Endothelial cell of umbilical vein (primary cell): ENCODE measurements around the gene IL16. TPM values are rescaled to one million over a fixed set of nuclear protein-coding genes. Genes with fewer than 3 reads are reported as not detected.
"Not testable (repeated sequence)": the region's sequence is repeated elsewhere in the genome, so short reads cannot be mapped to it uniquely, and the experiment has no call there.

ENCODE experiments used
- BruUV-seq: library from RNA; stranded (reverse); fragments of 400-500 nt; replicated peaks from 2 replicates; lab custom pipeline; 2021; lab: Mats Ljungman, UMichigan
- CTCF ChIA-PET: fragments of 300-600, 350-600 bp; sonication (Branson Sonifier 250); formaldehyde crosslinking; loops from one replicate; lab custom pipeline; 2021; ENCODE audit warnings: antibody characterized with exemption, inconsistent platforms; lab: Charles Lee
- POLR2A ChIA-PET: fragments of 300-600, 350-600 bp; sonication (Branson Sonifier 250); formaldehyde crosslinking; loops from one replicate; lab custom pipeline; 2021; ENCODE audit warnings: antibody characterized with exemption, inconsistent platforms; lab: Charles Lee
- DNase-seq: peaks from one replicate; pipeline ENCODE4 v3.0.0-alpha.2; 2011; ENCODE audit warnings: low read depth, low spot score
- FAIRE-seq: peaks from 2 replicates; lab custom pipeline; 2011; peaks lifted over from hg19 to GRCh38; lab: Jason Lieb, UNC
- H2AFZ ChIP-seq: 2 replicates; pipeline ENCODE4 v1.6.0; 2012; ENCODE audit warnings: low read depth, low read length, control low read depth, inconsistent platforms
- H3K27ac ChIP-seq: 2 replicates; pipeline ENCODE4 v1.5.1; 2011; ENCODE audit warnings: low read depth, mild to moderate bottlenecking, control low read depth, low read length, moderate library complexity; ENCODE audit not compliant: insufficient read depth
- H3K27me3 ChIP-seq, 2 experiments: 2 replicates each; pipeline versions ENCODE4 v1.6.0 to v1.6.1; 2011; ENCODE audit warnings: low read length in 2 of 2, mixed read lengths in 1 of 2; ENCODE audit not compliant: control insufficient read depth in 2 of 2, insufficient read depth in 2 of 2
- H3K36me3 ChIP-seq, 2 experiments: 2 replicates in 1 of 2; 3 replicates in 1 of 2; pipeline ENCODE4 v1.5.1; 2011; ENCODE audit warnings: low read length in 2 of 2, mild to moderate bottlenecking in 1 of 2, moderate library complexity in 1 of 2; ENCODE audit not compliant: control insufficient read depth in 2 of 2, insufficient read depth in 2 of 2; ENCODE audit errors: extremely low read depth in 1 of 2
- H3K4me1 ChIP-seq: 3 replicates; pipeline ENCODE4 v1.5.1; 2011; ENCODE audit warnings: mild to moderate bottlenecking, low read length; ENCODE audit not compliant: control insufficient read depth, insufficient read depth; ENCODE audit errors: extremely low read depth
- H3K4me2 ChIP-seq: 2 replicates; pipeline ENCODE4 v1.6.1; 2011; ENCODE audit warnings: low read length, control low read depth, mixed read lengths; ENCODE audit not compliant: insufficient read depth
- H3K4me3 ChIP-seq, 3 experiments: fragments of 200-600 bp in 1 of 3; sonication (generic), shearing (Covaris generic) in 1 of 3; replicated peaks in 1 of 3; 2 replicates each; pipeline ENCODE4 v1.5.1; 2011 to 2016; ENCODE audit warnings: control low read depth in 3 of 3, low read length in 3 of 3, mild to moderate bottlenecking in 2 of 3, inconsistent platforms in 1 of 3, low read depth in 1 of 3, moderate library complexity in 1 of 3; ENCODE audit not compliant: insufficient read depth in 1 of 3
- H3K79me2 ChIP-seq: 2 replicates; pipeline ENCODE4 v1.6.0; 2012; ENCODE audit warnings: low read length, inconsistent platforms; ENCODE audit not compliant: control insufficient read depth, insufficient read depth
- H3K9ac ChIP-seq: replicated peaks from 2 replicates; pipeline ENCODE3; 2011; ENCODE audit warnings: low read length, control low read depth; ENCODE audit not compliant: insufficient read depth; ENCODE audit errors: extremely low read depth
- H3K9me1 ChIP-seq: replicated peaks from 3 replicates; pipeline ENCODE4 v1.6.0; 2011; ENCODE audit warnings: mild to moderate bottlenecking, low read length; ENCODE audit not compliant: control insufficient read depth, insufficient read depth; ENCODE audit errors: extremely low read depth
- H3K9me3 ChIP-seq: replicated peaks from 2 replicates; pipeline ENCODE4 v1.5.1; 2012; ENCODE audit warnings: low read length, inconsistent platforms; ENCODE audit not compliant: control insufficient read depth, insufficient read depth
- H4K20me1 ChIP-seq: replicated peaks from 2 replicates; pipeline ENCODE3; 2011; ENCODE audit warnings: mild to moderate bottlenecking, low read length; ENCODE audit not compliant: control insufficient read depth, insufficient read depth; ENCODE audit errors: extremely low read depth
- EZH2 ChIP-seq: IDR thresholded peaks from 2 replicates; pipeline ENCODE4 v1.6.1; 2012; ENCODE audit warnings: borderline replicate concordance, low read depth, mild to moderate bottlenecking, moderate library complexity, low read length, inconsistent platforms; ENCODE audit not compliant: severe bottlenecking
- FOS ChIP-seq: IDR thresholded peaks from 2 replicates; pipeline ENCODE4 v1.6.1; 2011; ENCODE audit warnings: mild to moderate bottlenecking, low read length, moderate library complexity, borderline replicate concordance; ENCODE audit not compliant: insufficient read depth
- GATA2 ChIP-seq: IDR thresholded peaks from 2 replicates; pipeline ENCODE4 v1.7.0; 2011; ENCODE audit warnings: low read depth, mild to moderate bottlenecking, moderate library complexity, mixed read lengths, low read length; ENCODE audit not compliant: insufficient read length, insufficient read depth
- JUN ChIP-seq: IDR thresholded peaks from 2 replicates; pipeline ENCODE4 v1.6.1; 2011; ENCODE audit warnings: borderline replicate concordance, low read depth; ENCODE audit not compliant: insufficient read length, insufficient read depth
- MAX ChIP-seq: IDR thresholded peaks from 2 replicates; pipeline ENCODE4 v1.6.1; 2011; ENCODE audit not compliant: insufficient read depth, insufficient read length
- MYC ChIP-seq: IDR thresholded peaks from one replicate; pipeline ENCODE4 v1.6.1; 2011; ENCODE audit warnings: mild to moderate bottlenecking, low read depth, low read length
- POLR2A ChIP-seq: IDR thresholded peaks from 2 replicates; pipeline ENCODE4 v1.6.1; 2012; ENCODE audit warnings: low read depth, mild to moderate bottlenecking, control low read depth, low read length
- POLR2AphosphoS5 ChIP-seq: IDR thresholded peaks from 2 replicates; pipeline ENCODE4 v1.6.1; 2012; ENCODE audit warnings: low read depth, mild to moderate bottlenecking, control low read depth, low read length, moderate library complexity; ENCODE audit not compliant: insufficient read depth
- dilution Hi-C: fragments of 300-500 bp; cut with MboI; formaldehyde crosslinking; loops from one replicate; pipeline ENCODE4 v1.15.0; 2019; ENCODE audit warnings: low sequenced_read_pairs; ENCODE audit not compliant: extremely low pct_ligation_motif_present
- intact Hi-C: fragments of 100-400 bp; cut with micrococcal nuclease; formaldehyde crosslinking; loops from one replicate; pipeline ENCODE4 v1.10.0; 2022
- polyA plus RNA-seq, 4 experiments: library from polyadenylated mRNA; depleted of rRNA in 3 of 4; stranded (reverse) in 3 of 4; unstranded in 1 of 4; fragments of >200 nt; gene quantifications; 2 replicates each; pipeline versions ENCODE4 v1.2.1 to v1.2.3, GENCODE V29; 2011 to 2012; ENCODE audit warnings: missing spikeins in 1 of 4
- total RNA-seq: library from RNA; stranded (reverse); gene quantifications from 2 replicates; pipeline ENCODE4 v1.2.3, GENCODE V29; 2021
- TF ChIP-seq, protein P1 (sequence below), 2 donors: IDR thresholded peaks; 1 replicate in 1 of 2; 2 replicates in 1 of 2; pipeline ENCODE4 v1.5.1; 2011; ENCODE audit warnings: low read length in 2 of 2, mild to moderate bottlenecking in 2 of 2, moderate library complexity in 2 of 2, control low read depth in 1 of 2, inconsistent platforms in 1 of 2, low read depth in 1 of 2; ENCODE audit not compliant: insufficient read depth in 1 of 2; ENCODE audit errors: extremely low read depth in 1 of 2

The IL16 gene
- total and polyA plus RNA-seq, 2 donors (not counting 3 experiments of a cell fraction or from before 2014, with no cell fraction given), result 0.29 to 2.1 TPM

GRCh38 chr15:81331141-81331540 lies 134.5 kb downstream of the IL16 start:
- dilution Hi-C loops, H3K9me1 ChIP-seq, POLR2A ChIA-PET, H3K4me2 ChIP-seq, DNase-seq, H3K4me1 ChIP-seq, H2AFZ ChIP-seq, CTCF ChIA-PET, H4K20me1 ChIP-seq, H3K27me3 ChIP-seq, H3K9me3 ChIP-seq, BruUV-seq, H3K27ac ChIP-seq, H3K4me3 ChIP-seq, H3K36me3 ChIP-seq, H3K9ac ChIP-seq, H3K79me2 ChIP-seq, intact Hi-C loops: not testable (repeated sequence)
- FAIRE-seq, result peak; percentile 42

DNA sequence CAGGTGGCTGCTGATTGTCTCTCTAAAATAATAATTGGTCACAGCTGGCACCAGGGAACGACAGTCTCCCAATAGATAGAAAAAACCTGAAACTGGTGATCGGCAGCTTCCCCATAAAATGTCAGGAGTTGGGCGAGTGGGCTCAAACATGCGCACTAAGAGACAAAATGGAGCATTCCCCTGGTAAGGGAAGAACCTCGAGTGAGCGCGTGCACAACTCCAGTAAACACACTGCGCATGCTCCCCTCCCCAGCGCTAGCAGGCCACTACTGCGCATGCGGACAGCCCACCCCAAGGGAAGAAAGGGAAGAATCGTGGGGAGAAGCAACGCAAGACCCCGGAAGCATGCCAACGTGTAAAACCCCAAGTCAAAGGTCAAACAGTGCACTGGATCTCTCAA lies 134.9 kb downstream of the IL16 start:
- Histone ChIP-seq H3K27ac (no peak overlapping the region), H3K79me2 (no peaks in the 10 kb centered on the region), H3K4me1 (no peaks in the 10 kb centered on the region), H3K9me3 (no peaks in the 10 kb centered on the region), H3K36me3 (no peaks in the 10 kb centered on the region), H4K20me1 (no peaks in the 10 kb centered on the region), H3K9ac (no peak overlapping the region), H2AFZ (no peak overlapping the region), H3K4me2 (no peak overlapping the region), H3K9me1 (no peaks in the 10 kb centered on the region), H3K27me3 (peaks cover 0 to 4% of the 10 kb centered on the region in 2 experiments), H3K4me3 (no peak overlapping the region)
- dilution Hi-C loops, result no loop called here
- DNase-seq (no peak), FAIRE-seq (no peak)
- no peak for TF ChIP-seq EZH2
- TF ChIP-seq POLR2A, result no peak
- TF ChIP-seq, protein P1, sequence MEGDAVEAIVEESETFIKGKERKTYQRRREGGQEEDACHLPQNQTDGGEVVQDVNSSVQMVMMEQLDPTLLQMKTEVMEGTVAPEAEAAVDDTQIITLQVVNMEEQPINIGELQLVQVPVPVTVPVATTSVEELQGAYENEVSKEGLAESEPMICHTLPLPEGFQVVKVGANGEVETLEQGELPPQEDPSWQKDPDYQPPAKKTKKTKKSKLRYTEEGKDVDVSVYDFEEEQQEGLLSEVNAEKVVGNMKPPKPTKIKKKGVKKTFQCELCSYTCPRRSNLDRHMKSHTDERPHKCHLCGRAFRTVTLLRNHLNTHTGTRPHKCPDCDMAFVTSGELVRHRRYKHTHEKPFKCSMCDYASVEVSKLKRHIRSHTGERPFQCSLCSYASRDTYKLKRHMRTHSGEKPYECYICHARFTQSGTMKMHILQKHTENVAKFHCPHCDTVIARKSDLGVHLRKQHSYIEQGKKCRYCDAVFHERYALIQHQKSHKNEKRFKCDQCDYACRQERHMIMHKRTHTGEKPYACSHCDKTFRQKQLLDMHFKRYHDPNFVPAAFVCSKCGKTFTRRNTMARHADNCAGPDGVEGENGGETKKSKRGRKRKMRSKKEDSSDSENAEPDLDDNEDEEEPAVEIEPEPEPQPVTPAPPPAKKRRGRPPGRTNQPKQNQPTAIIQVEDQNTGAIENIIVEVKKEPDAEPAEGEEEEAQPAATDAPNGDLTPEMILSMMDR (IDR thresholded peaks at IDR 0.05; ENCODE audit: extremely low read depth in 1 of 2, insufficient read depth in 1 of 2, low read depth in 1 of 2, low read length in 2 of 2), result no peak
- no peak for TF ChIP-seq POLR2AphosphoS5
- no peak for TF ChIP-seq MAX
- TF ChIP-seq GATA2, result no peak
- TF ChIP-seq MYC, result no peak
- no peak for TF ChIP-seq JUN
- TF ChIP-seq FOS, result no peak
- BruUV-seq, result no TSS peak
- intact Hi-C loops, result no loop called here
- ChIA-PET POLR2A (no interaction called here), CTCF (no interaction called here)
